ENCODE results near the gene ZKSCAN5. TPM values are rescaled to one million over a fixed set of nuclear protein-coding genes. Genes with fewer than 3 reads are reported as not detected.

The ZKSCAN5 gene
- polyA plus RNA-seq, 1 donor from 2014 or later = 18.6 TPM

GRCh38 chr7:99456288-99456687, 48.2 kb upstream of the ZKSCAN5 start:
- no peaks in the 10 kb centered on the region for H3K9me3 ChIP-seq (ENCODE audit: low read length)
- no peaks in the 10 kb centered on the region for H3K9me2 ChIP-seq (ENCODE audit: insufficient read depth, low read length)
- H3K4me2 ChIP-seq (ENCODE audit: low read length) = no peak overlapping the region
- no peak for TF ChIP-seq MXI1 (conservative IDR thresholded peaks at IDR 0.05; ENCODE audit: poor library complexity, severe bottlenecking)
- TF ChIP-seq POLR2AphosphoS5 (IDR thresholded peaks at IDR 0.05) = no peak
- no peak for TF ChIP-seq EP300 (conservative IDR thresholded peaks at IDR 0.05; ENCODE audit: poor library complexity, severe bottlenecking)
- TF ChIP-seq TAF1 (IDR thresholded peaks at IDR 0.05; ENCODE audit: low read depth) = no peak
- TF ChIP-seq EZH2 (IDR thresholded peaks at IDR 0.05; ENCODE audit: borderline replicate concordance, insufficient read depth, low read length, poor library complexity, severe bottlenecking) = no peak
- no peak for TF ChIP-seq RAD21 (conservative IDR thresholded peaks at IDR 0.05)
- no peak for TF ChIP-seq SMC3 (conservative IDR thresholded peaks at IDR 0.05; ENCODE audit: poor library complexity)
- no peak for TF ChIP-seq REST (IDR thresholded peaks at IDR 0.05; ENCODE audit: borderline replicate concordance)
- no peak for TF ChIP-seq CTCF (IDR thresholded peaks at IDR 0.05; ENCODE audit: poor library complexity, severe bottlenecking)
- no peak overlapping the region for H3K9ac ChIP-seq (ENCODE audit: low read length)
- H3F3A ChIP-seq (ENCODE audit: insufficient read depth, low read length, poor library complexity, severe bottlenecking) = no peaks in the 10 kb centered on the region
- H2AFZ ChIP-seq (ENCODE audit: low read depth, low read length) = no peak overlapping the region
- no peaks in the 10 kb centered on the region for H3K36me3 ChIP-seq (ENCODE audit: insufficient read depth, low read length)
- peaks cover 7% of the 10 kb centered on the region for H3K79me2 ChIP-seq (replicated peaks; ENCODE audit: insufficient read depth, low read length)
- H4K20me1 ChIP-seq (ENCODE audit: insufficient read depth) = no peaks in the 10 kb centered on the region
- H3K27me3 ChIP-seq (ENCODE audit: insufficient read depth, low read depth, low read length) = no peaks in the 10 kb centered on the region
- H3K4me3 ChIP-seq (ENCODE audit: low read length) = no peak overlapping the region
- H3K27ac ChIP-seq (ENCODE audit: low read length) = no peak overlapping the region

- Histone ChIP-seq H3F3A (ENCODE audit: insufficient read depth, low read length, poor library complexity, severe bottlenecking) (no peaks in the 10 kb centered on the region), H3K27me3 (ENCODE audit: insufficient read depth, low read depth, low read length) (no peaks in the 10 kb centered on the region), H3K4me2 (ENCODE audit: low read length) (no peak overlapping the region), H3K9me3 (ENCODE audit: low read length) (no peaks in the 10 kb centered on the region), H3K27ac (ENCODE audit: low read length) (no peak overlapping the region), H3K4me3 (ENCODE audit: low read length) (no peak overlapping the region), H3K36me3 (ENCODE audit: insufficient read depth, low read length) (no peaks in the 10 kb centered on the region), H3K9ac (ENCODE audit: low read length) (no peak overlapping the region), H2AFZ (ENCODE audit: low read depth, low read length) (no peak overlapping the region), H4K20me1 (ENCODE audit: insufficient read depth) (no peaks in the 10 kb centered on the region), H3K9me2 (ENCODE audit: insufficient read depth, low read length) (no peaks in the 10 kb centered on the region), H3K79me2 (replicated peaks; ENCODE audit: insufficient read depth, low read length) (peaks cover 13% of the 10 kb centered on the region)
- TF ChIP-seq SMC3 (conservative IDR thresholded peaks at IDR 0.05; ENCODE audit: poor library complexity) = no peak
- no peak for TF ChIP-seq EZH2 (IDR thresholded peaks at IDR 0.05; ENCODE audit: borderline replicate concordance, insufficient read depth, low read length, poor library complexity, severe bottlenecking)
- TF ChIP-seq RAD21 (conservative IDR thresholded peaks at IDR 0.05) = no peak
Measured at GRCh38 chr7:99457050-99457649, 47.3 kb upstream of the ZKSCAN5 start.
